Measurements from ENCODE around the gene LSMEM2.
"Not testable (repeated sequence)": the region's sequence is repeated elsewhere in the genome, so short reads cannot be mapped to it uniquely, and the experiment has no call there.

The LSMEM2 gene

GRCh38 chr3:50304601-50305000, 25.7 kb downstream of the LSMEM2 start:
- Histone ChIP-seq H3K4me1 (ENCODE audit: control extremely low read depth in 1 of 4, control insufficient read depth in 4 of 4, insufficient read depth in 4 of 4, low read length in 3 of 4) (peaks cover 5 to 11% (median 10%) of the 10 kb centered on the region in 4 experiments), H3K4me3 (ENCODE audit: control insufficient read depth in 1 of 7, extremely low read depth in 1 of 7, insufficient read depth in 4 of 7, low read depth in 2 of 7, low read length in 6 of 7) (no peak overlapping the region), H3K27me3 (replicated peaks in 2 of 5; ENCODE audit: control insufficient read depth in 4 of 5, insufficient read depth in 5 of 5, low read length in 4 of 5) (no peaks in the 10 kb centered on the region), H3K36me3 (ENCODE audit: control insufficient read depth in 4 of 4, insufficient read depth in 4 of 4, low read length in 3 of 4) (peaks cover 0 to under 1% (median 0%) of the 10 kb centered on the region in 4 experiments), H3K9me3 (ENCODE audit: control extremely low read depth in 1 of 5, control insufficient read depth in 4 of 5, insufficient read depth in 2 of 5, low read depth in 1 of 5, low read length in 4 of 5) (peaks cover 0 to 5% (median 2%) of the 10 kb centered on the region in 5 experiments), H3K27ac (ENCODE audit: insufficient read depth in 1 of 2, low read depth in 1 of 2, low read length in 2 of 2, poor library complexity in 1 of 2, severe bottlenecking in 2 of 2) (no peak overlapping the region)
- CTCF ChIA-PET, result interaction anchor here (1.0 to 9.6 kb wide), 3 partner anchors 15 to 23 kb away, joined by 4 to 105 read pairs (median 6); partner anchors contain the start of gene HYAL2
- POLR2A ChIA-PET, result no interaction called here
- DNase-seq, result no peak

GRCh38 chr3:50312041-50312440, 33.2 kb downstream of the LSMEM2 start:
- H3K4me3 ChIP-seq (ENCODE audit: control insufficient read depth in 1 of 7, extremely low read depth in 1 of 7, insufficient read depth in 4 of 7, low read depth in 2 of 7, low read length in 6 of 7); CTCF ChIA-PET; H3K27me3 ChIP-seq (replicated peaks in 2 of 5; ENCODE audit: control insufficient read depth in 4 of 5, insufficient read depth in 5 of 5, low read length in 4 of 5); POLR2A ChIA-PET; H3K9me3 ChIP-seq (ENCODE audit: control extremely low read depth in 1 of 5, control insufficient read depth in 4 of 5, insufficient read depth in 2 of 5, low read depth in 1 of 5, low read length in 4 of 5); H3K4me1 ChIP-seq (ENCODE audit: control extremely low read depth in 1 of 4, control insufficient read depth in 4 of 4, insufficient read depth in 4 of 4, low read length in 3 of 4); H3K27ac ChIP-seq (ENCODE audit: insufficient read depth in 1 of 2, low read depth in 1 of 2, low read length in 2 of 2, poor library complexity in 1 of 2, severe bottlenecking in 2 of 2); DNase-seq: not testable (repeated sequence)
- 98% methylated on average over 6 of the region's 32 CpGs for WGBS (ENCODE audit: insufficient coverage)
- peaks cover 0 to 11% (median 5%) of the 10 kb centered on the region in 4 experiments for H3K36me3 ChIP-seq (ENCODE audit: control insufficient read depth in 4 of 4, insufficient read depth in 4 of 4, low read length in 3 of 4)

GRCh38 chr3:50314342-50314741, 35.5 kb downstream of the LSMEM2 start:
- DNase-seq, result no peak
- Histone ChIP-seq H3K36me3 (ENCODE audit: control insufficient read depth in 4 of 4, insufficient read depth in 4 of 4, low read length in 3 of 4) (peaks cover 0 to 33% (median 10%) of the 10 kb centered on the region in 4 experiments), H3K4me3 (ENCODE audit: control insufficient read depth in 1 of 7, extremely low read depth in 1 of 7, insufficient read depth in 4 of 7, low read depth in 2 of 7, low read length in 6 of 7) (no peak overlapping the region), H3K9me3 (ENCODE audit: control extremely low read depth in 1 of 5, control insufficient read depth in 4 of 5, insufficient read depth in 2 of 5, low read depth in 1 of 5, low read length in 4 of 5) (no peaks in the 10 kb centered on the region), H3K27me3 (replicated peaks in 2 of 5; ENCODE audit: control insufficient read depth in 4 of 5, insufficient read depth in 5 of 5, low read length in 4 of 5) (no peaks in the 10 kb centered on the region), H3K27ac (ENCODE audit: insufficient read depth in 1 of 2, low read depth in 1 of 2, low read length in 2 of 2, poor library complexity in 1 of 2, severe bottlenecking in 2 of 2) (no peak overlapping the region), H3K4me1 (ENCODE audit: control extremely low read depth in 1 of 4, control insufficient read depth in 4 of 4, insufficient read depth in 4 of 4, low read length in 3 of 4) (peaks cover 2 to 20% (median 18%) of the 10 kb centered on the region in 4 experiments)
- CTCF ChIA-PET, result interaction anchor here (1.3 to 11.6 kb wide), 5 partner anchors 8 to 40 kb away, joined by 3 to 105 read pairs (median 8); partner anchors contain the start of genes HYAL1 and TUSC2
- 96% methylated on average over 3 of the region's 3 CpGs for WGBS (ENCODE audit: insufficient coverage)
- POLR2A ChIA-PET, result no interaction called here

GRCh38 chr3:50314816-50315215, 35.9 kb downstream of the LSMEM2 start:
- Histone ChIP-seq H3K27me3 (replicated peaks in 2 of 5; ENCODE audit: control insufficient read depth in 4 of 5, insufficient read depth in 5 of 5, low read length in 4 of 5) (no peaks in the 10 kb centered on the region), H3K27ac (ENCODE audit: insufficient read depth in 1 of 2, low read depth in 1 of 2, low read length in 2 of 2, poor library complexity in 1 of 2, severe bottlenecking in 2 of 2) (no peak overlapping the region), H3K36me3 (ENCODE audit: control insufficient read depth in 4 of 4, insufficient read depth in 4 of 4, low read length in 3 of 4) (peaks cover 0 to 37% (median 10%) of the 10 kb centered on the region in 4 experiments), H3K4me1 (ENCODE audit: control extremely low read depth in 1 of 4, control insufficient read depth in 4 of 4, insufficient read depth in 4 of 4, low read length in 3 of 4) (peaks cover 2 to 25% (median 22%) of the 10 kb centered on the region in 4 experiments), H3K9me3 (ENCODE audit: control extremely low read depth in 1 of 5, control insufficient read depth in 4 of 5, insufficient read depth in 2 of 5, low read depth in 1 of 5, low read length in 4 of 5) (no peaks in the 10 kb centered on the region), H3K4me3 (ENCODE audit: control insufficient read depth in 1 of 7, extremely low read depth in 1 of 7, insufficient read depth in 4 of 7, low read depth in 2 of 7, low read length in 6 of 7) (no peak overlapping the region)
- 90% methylated on average over 2 of the region's 4 CpGs for WGBS (ENCODE audit: insufficient coverage)
- ChIA-PET POLR2A (interaction anchor here (1.0 kb wide), 1 partner anchor 15 kb away, joined by 3 read pairs; no protein-coding TSS in a partner anchor), CTCF (interaction anchor here (0.6 to 11.6 kb wide), 7 partner anchors 9 to 169 kb away, joined by 3 to 105 read pairs (median 5); partner anchors contain the start of genes HYAL1 and TUSC2)
- no peak for DNase-seq

- peaks cover 0 to 37% (median 10%) of the 10 kb centered on the region in 4 experiments for H3K36me3 ChIP-seq (ENCODE audit: control insufficient read depth in 4 of 4, insufficient read depth in 4 of 4, low read length in 3 of 4)
- no peak overlapping the region for H3K4me3 ChIP-seq (ENCODE audit: control insufficient read depth in 1 of 7, extremely low read depth in 1 of 7, insufficient read depth in 4 of 7, low read depth in 2 of 7, low read length in 6 of 7)
- CTCF ChIA-PET, result interaction anchor here (6.7 to 11.6 kb wide), 2 partner anchors 11 to 18 kb away, joined by 46 to 105 read pairs; partner anchors contain the start of genes HYAL1, HYAL3 and NAA80
- POLR2A ChIA-PET, result no interaction called here
- peaks cover 2 to 44% (median 34%) of the 10 kb centered on the region in 4 experiments for H3K4me1 ChIP-seq (ENCODE audit: control extremely low read depth in 1 of 4, control insufficient read depth in 4 of 4, insufficient read depth in 4 of 4, low read length in 3 of 4)
- no peak overlapping the region for H3K27ac ChIP-seq (ENCODE audit: insufficient read depth in 1 of 2, low read depth in 1 of 2, low read length in 2 of 2, poor library complexity in 1 of 2, severe bottlenecking in 2 of 2)
- no peaks in the 10 kb centered on the region for H3K9me3 ChIP-seq (ENCODE audit: control extremely low read depth in 1 of 5, control insufficient read depth in 4 of 5, insufficient read depth in 2 of 5, low read depth in 1 of 5, low read length in 4 of 5)
- 88% methylated on average over 7 of the region's 9 CpGs for WGBS (ENCODE audit: insufficient coverage)
- DNase-seq, result no peak
- H3K27me3 ChIP-seq (replicated peaks in 2 of 5; ENCODE audit: control insufficient read depth in 4 of 5, insufficient read depth in 5 of 5, low read length in 4 of 5), result no peaks in the 10 kb centered on the region
Observed at GRCh38 chr3:50316657-50317242, 37.9 kb downstream of the LSMEM2 start.

- H3K36me3 ChIP-seq (ENCODE audit: control insufficient read depth in 4 of 4, insufficient read depth in 4 of 4, low read length in 3 of 4), result peaks cover 0 to 37% (median 10%) of the 10 kb centered on the region in 4 experiments
- H3K27ac ChIP-seq (ENCODE audit: insufficient read depth in 1 of 2, low read depth in 1 of 2, low read length in 2 of 2, poor library complexity in 1 of 2, severe bottlenecking in 2 of 2), result peak overlapping the region in 1 of 2 experiments; percentile 25
- no peaks in the 10 kb centered on the region for H3K27me3 ChIP-seq (replicated peaks in 2 of 5; ENCODE audit: control insufficient read depth in 4 of 5, insufficient read depth in 5 of 5, low read length in 4 of 5)
- peaks cover 2 to 50% (median 40%) of the 10 kb centered on the region in 4 experiments for H3K4me1 ChIP-seq (ENCODE audit: control extremely low read depth in 1 of 4, control insufficient read depth in 4 of 4, insufficient read depth in 4 of 4, low read length in 3 of 4)
- no peaks in the 10 kb centered on the region for H3K9me3 ChIP-seq (ENCODE audit: control extremely low read depth in 1 of 5, control insufficient read depth in 4 of 5, insufficient read depth in 2 of 5, low read depth in 1 of 5, low read length in 4 of 5)
- ChIA-PET POLR2A (no interaction called here), CTCF (interaction anchor here (6.7 to 11.6 kb wide), 2 partner anchors 11 to 19 kb away, joined by 46 to 105 read pairs; partner anchors contain the start of genes HYAL1, HYAL3 and NAA80)
- no peak for DNase-seq
- H3K4me3 ChIP-seq (ENCODE audit: control insufficient read depth in 1 of 7, extremely low read depth in 1 of 7, insufficient read depth in 4 of 7, low read depth in 2 of 7, low read length in 6 of 7), result no peak overlapping the region
- WGBS (ENCODE audit: insufficient coverage), result 90% methylated on average over 4 of the region's 6 CpGs
Observed at GRCh38 chr3:50317300-50317699, 38.4 kb downstream of the LSMEM2 start.

GRCh38 chr3:50318163-50318562, 39.3 kb downstream of the LSMEM2 start:
- peak overlapping the region in 1 of 2 experiments; percentile 25 for H3K27ac ChIP-seq (ENCODE audit: insufficient read depth in 1 of 2, low read depth in 1 of 2, low read length in 2 of 2, poor library complexity in 1 of 2, severe bottlenecking in 2 of 2)
- peaks cover 2 to 58% (median 48%) of the 10 kb centered on the region in 4 experiments for H3K4me1 ChIP-seq (ENCODE audit: control extremely low read depth in 1 of 4, control insufficient read depth in 4 of 4, insufficient read depth in 4 of 4, low read length in 3 of 4)
- no peak for DNase-seq
- 78% methylated on average over 9 of the region's 11 CpGs for WGBS (ENCODE audit: insufficient coverage)
- CTCF ChIA-PET, result interaction anchor here (1.2 to 11.6 kb wide), 5 partner anchors 10 to 124 kb away, joined by 3 to 105 read pairs (median 6); partner anchors contain the start of genes HYAL1, HYAL3, NAA80 and TUSC2
- H3K36me3 ChIP-seq (ENCODE audit: control insufficient read depth in 4 of 4, insufficient read depth in 4 of 4, low read length in 3 of 4), result peaks cover 0 to 37% (median 10%) of the 10 kb centered on the region in 4 experiments
- H3K4me3 ChIP-seq (ENCODE audit: control insufficient read depth in 1 of 7, extremely low read depth in 1 of 7, insufficient read depth in 4 of 7, low read depth in 2 of 7, low read length in 6 of 7), result peak overlapping the region in 1 of 7 experiments; percentile 14
- POLR2A ChIA-PET, result no interaction called here
- no peaks in the 10 kb centered on the region for H3K9me3 ChIP-seq (ENCODE audit: control extremely low read depth in 1 of 5, control insufficient read depth in 4 of 5, insufficient read depth in 2 of 5, low read depth in 1 of 5, low read length in 4 of 5)
- H3K27me3 ChIP-seq (replicated peaks in 2 of 5; ENCODE audit: control insufficient read depth in 4 of 5, insufficient read depth in 5 of 5, low read length in 4 of 5), result no peaks in the 10 kb centered on the region
